NCI-H226 (cell line): ENCODE results near the gene IRF2BP2.
"Not testable (repeated sequence)": the region's sequence is repeated elsewhere in the genome, so short reads cannot be mapped to it uniquely, and the experiment has no call there.

ENCODE experiments used
- DNase-seq: peaks from one replicate; pipeline ENCODE4 v3.0.0-alpha.2; 2015

Gene IRF2BP2

DNA sequence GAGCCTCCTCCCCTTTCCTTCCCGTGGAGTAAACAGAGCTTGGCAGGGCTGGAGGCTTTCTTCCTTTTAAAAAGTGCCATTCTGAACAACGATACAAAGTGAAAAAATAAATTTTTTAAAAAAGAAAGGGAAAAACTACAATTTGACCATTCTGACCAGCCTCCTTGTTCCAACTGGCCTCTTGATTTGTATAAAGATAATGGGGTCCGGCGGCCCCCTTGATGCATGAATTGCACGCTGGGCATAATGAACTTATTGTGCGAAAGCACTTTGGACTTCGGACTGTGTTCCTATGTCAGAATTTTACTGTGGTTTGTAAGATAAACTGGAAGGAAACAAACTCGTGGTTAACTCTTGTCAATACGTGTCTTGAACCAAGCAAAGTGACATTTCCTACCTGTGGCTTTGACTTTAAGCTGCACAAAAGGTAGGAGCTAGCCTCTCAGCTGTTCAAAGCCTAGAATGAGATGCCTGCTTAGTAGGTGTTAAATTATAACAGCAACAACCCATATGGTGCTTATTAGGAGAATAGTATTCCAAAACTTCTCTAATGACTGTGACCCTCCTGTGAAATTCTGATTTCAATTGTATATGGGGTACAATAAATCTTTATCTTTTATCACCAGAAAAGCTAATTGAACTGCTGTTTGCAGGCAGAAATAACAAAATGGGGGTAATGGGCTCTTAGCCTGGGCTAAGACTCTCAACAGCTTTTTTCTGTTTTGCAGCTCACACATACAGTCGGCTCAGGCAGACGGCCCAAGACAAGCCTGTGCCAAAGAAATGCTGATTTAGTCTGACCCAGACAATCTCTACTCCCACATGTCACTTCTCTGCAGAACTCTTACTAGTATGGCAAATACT, 9.3 kb downstream of the IRF2BP2 start:
- no peak for DNase-seq

DNA sequence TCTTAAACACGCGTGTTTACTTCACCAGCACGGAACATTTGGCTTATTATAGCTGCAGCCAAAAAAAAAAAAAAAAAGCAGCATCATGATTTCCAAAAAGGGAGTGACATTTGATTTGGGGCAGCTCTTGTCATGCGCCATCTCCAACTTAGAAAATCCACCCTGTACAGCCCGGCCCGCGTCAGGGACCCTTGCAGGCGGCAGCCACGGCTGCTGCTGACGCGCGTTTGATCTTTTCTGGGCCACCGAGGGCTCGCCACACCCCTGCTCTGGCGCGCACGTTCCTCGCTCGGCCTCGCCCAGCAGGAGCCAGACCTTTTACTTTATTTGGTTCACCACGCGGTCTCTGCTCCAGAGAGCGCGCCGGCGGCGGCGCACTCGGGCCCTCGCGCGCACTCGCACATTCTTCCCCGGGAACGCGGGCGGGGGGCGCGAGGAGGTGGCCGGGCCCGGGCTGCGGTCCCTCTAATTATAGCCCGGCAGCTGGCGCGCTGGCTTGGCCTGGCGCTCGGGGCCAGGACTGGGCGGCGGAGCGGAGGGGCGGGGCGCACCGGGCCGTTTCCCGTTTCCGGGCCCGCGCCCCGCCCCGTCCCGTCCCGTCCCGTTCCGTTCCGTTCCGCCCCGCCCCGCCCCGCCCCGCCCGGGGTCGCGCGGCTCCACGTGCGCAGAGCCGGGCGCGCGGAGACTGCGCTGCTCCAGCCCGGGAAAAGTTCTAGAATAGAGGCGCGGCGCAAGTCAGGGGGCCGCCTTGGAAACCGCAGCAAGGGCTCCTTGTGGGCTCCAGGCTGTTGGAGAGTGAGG, 10.2 kb downstream of the IRF2BP2 start:
- peak; percentile 71 for DNase-seq

DNA sequence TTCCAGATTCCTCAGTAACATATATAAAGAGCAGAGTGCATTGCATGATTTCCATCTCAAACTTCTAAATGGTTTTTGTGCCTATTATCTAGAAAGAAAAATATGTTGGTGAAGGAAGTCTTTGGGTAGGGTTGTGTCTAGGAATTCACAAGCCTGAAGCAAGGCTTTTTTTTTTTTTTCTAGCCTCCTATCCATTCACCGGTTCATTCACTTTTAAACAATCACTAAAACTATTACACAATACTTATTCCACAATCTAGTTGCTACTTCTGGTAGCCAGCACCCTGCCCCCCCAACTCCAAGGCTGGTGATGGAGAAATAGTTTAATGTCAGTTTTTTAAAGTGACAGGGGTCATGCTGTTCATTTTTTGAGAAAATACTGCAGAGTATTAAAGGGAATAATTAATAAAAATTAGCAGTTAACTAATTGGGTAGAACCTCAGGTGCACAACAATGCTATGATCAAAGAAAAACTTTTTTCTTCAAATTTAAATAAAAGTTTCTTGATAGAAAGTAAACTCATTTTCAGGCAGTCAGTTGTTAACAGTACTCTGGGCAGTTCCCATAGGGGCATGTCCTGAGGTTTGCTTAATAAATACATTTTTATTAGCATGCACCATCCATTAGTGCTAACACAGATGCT, 10.9 kb downstream of the IRF2BP2 start:
- no peak for DNase-seq

DNA sequence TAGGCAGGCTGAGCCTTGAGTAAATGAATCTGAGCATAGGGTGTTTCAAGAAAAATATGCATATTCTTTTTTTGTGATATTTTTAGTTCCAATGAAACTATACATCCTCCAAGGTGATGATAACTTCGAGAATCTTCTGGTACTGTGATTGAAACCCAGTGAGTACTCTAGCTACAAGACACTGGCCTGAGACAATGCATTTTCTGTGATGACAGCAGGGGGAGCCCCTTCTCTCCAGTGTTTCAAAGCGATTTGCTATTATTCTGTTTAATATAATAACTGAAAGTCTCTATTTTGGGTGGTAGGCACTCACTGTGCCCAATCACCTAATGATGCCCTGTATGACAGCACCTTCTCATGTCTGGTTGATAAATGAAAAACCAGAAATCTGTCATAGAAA, 12.1 kb downstream of the IRF2BP2 start:
- no peak for DNase-seq

DNA sequence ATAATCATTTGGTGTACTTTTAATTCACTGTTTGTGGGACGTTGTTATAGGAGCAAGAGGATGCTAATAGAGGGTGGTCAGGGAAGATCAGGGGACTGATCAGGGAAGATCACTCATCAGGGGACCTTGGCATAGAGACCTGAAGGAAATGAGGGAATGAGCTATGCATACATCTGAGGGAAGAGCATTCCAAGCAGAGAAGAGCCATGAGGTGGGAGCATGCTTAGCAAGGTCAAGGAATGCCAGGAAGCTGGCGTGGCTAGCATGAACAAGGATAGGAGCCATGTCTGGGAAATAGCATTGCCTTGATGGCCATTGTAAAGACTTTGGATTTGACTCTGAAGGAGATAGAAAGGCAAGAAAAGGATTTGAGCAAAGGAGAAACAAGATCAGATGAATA, 14.1 kb downstream of the IRF2BP2 start:
- no peak for DNase-seq

DNA sequence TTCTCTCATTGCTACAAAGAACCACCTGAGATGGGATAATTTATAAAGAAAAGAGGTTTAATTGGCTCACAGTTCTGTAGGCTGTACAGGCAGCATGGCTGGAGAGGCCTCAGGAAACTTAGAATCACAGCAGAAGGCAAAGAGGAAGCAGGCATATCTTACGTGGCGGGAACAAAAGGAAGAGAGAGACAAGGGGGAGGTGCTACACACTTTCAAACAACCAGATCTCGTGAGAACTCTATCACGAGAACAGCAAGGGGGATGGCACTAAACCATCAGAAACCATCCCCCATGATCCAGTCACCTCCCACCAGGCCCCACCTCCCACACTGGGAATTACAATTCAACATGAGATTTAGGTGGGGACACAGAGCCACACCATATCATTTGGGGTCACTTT, 15.4 kb downstream of the IRF2BP2 start:
- DNase-seq = not testable (repeated sequence)

DNA sequence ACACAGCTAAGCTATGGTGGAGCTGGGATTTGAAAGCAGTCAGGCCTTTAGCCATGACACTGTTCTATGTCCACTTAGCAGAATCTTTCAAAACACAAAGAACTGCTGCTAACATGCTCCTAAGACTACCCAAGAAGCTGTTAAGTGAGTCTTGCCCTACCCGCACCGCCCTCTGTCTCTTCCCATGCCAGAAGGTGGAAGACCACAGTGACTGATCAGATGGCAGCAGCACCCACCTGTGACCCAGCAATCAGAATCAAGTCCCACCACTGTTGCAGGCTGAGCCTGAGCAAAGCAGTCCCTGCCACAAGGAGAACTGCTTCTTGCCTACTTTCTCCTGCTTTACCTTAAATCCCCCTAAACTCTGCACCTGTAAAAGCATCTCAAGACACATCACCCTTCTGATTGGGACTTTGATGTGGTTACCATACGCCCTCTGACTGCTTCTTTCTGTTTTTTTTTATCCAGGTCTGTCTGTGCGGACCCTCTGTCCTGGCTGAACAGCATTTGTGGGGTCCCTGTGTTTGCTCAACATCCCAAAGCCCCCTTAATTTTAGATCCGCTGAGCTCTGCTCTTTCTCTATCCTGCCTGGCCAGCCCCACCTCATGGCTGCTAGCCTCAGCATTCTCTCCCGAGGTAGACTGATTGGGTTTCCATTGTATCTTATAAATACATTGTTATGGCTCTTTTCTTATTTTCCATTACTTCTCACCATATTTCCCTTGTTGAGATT, 16.0 kb downstream of the IRF2BP2 start:
- no peak for DNase-seq

DNA sequence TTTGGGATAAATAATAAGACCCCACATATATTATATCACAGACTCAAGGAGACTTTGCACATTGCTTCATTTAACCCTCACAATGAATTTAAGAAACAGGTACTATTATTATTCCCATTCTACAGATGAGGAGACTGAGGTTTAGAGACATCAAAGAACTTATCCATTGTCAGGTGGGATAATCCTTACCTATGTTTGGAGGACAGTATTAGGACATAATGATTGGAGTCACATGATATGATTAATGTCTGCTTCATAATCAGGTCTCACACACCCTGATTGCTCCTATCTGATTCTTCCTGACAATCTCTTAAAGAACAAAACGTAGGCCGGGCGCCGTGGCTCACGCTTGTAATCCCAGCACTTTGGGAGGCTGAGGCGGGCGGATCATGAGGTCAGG, 16.9 kb downstream of the IRF2BP2 start:
- no peak for DNase-seq

DNA sequence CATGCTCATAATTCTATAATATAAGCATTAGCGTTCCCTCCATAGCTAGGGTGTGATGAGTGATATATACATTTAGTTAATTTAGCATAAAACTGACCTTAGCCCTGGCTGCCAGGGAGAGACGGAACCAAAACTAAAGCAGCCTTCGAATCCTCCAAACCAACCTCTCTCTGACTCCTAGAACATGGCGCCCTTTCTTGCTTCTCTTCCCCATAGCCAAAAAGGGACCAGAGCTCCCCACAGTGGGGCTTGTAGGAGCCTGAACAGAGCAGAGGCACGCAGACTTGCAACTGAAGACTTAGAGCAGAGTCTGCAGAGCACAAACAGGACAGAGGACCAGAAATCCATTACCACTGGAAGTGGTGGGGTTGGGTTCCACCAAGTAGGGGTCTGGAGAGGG, 17.7 kb downstream of the IRF2BP2 start:
- no peak for DNase-seq

DNA sequence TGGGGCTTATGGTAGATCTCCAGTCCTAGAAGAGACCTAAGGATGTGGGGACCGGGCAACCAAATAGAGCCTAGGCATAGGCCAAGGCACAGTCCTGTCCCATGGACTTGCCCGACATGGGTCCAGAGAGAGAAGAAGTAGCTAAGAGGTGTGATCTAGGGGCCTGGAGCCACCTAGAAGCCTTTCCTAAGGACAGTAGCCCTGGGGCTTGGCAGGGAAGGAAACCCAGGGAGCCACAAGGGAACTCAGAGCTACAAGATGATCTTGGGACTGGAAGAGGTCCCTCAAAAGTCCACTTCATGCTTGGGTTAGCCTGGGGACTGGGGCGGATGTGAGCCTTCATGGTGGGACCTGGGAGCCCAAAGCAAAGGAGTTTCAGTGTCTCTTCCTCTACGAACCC, 18.8 kb downstream of the IRF2BP2 start:
- DNase-seq = no peak

DNA sequence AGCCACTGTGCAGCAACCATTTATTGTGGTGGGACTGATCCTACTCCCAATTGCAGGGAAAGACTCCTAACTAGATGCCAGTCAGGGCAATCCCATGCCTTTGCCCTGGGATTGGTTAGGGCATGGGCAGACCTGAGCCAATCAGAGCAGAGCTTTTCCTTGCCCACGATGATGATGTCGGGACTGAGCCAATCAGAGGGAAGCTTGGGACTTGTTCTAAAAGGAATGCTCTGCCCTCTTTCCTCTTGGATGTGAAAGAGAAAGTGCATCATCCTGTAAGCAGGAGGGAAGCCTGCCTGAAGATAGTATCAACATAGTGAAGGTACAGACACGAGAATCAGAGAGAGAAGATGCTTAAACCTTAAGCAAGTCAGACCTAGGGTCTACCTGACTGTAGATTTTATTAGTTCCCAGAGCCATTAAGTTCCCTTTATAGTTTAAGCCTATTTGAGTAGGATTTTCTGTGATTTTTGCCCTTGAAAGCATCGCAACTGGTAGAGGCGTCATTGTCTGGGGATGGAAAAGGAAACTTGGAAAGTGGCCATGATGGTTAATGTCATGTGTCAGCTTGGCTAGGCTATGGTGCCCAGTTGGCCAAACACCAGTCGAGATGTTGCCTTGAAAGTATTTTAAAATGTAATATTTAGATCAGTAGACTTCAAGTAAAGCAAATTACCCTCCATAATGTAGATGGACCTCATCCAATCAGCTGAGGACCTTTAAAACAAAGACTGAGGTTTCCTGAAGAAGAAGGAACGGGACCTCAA, 19.9 kb downstream of the IRF2BP2 start:
- peak; percentile 70 for DNase-seq

DNA sequence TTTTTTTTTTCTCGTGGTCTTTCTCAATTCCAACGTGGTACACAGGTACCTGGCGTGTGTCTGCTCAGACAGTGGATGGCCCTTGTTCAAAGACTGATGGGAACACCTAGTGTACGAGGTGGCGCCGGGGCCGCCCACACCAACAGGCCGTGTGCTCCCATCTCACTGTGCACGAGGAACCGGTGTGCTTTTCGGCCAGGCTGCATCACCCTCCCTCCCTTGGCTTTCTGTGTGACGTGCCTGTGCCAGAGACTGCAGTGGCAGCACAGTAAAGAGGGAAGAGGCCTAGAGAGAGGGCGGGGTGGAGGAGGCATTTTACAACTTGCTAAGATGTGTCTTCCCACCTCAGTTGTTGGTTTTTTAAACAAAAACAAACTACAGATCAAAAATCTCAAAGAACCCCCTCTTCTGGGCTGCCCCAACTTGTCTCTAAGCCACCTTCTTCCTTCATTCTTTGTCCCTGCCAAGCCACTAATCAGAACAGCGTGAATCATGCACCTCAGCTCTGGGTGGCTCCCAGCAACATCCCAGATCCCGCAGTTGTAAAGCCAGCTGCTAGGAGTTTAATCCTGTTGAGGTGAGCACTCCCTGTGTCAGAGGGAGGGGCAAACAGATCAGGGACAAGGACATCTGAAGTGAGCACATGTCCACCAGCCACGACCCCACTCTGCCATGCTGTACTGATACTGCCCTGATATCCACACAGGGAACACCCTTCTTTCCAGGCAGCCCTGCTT, 20.7 kb downstream of the IRF2BP2 start:
- DNase-seq = no peak

DNA sequence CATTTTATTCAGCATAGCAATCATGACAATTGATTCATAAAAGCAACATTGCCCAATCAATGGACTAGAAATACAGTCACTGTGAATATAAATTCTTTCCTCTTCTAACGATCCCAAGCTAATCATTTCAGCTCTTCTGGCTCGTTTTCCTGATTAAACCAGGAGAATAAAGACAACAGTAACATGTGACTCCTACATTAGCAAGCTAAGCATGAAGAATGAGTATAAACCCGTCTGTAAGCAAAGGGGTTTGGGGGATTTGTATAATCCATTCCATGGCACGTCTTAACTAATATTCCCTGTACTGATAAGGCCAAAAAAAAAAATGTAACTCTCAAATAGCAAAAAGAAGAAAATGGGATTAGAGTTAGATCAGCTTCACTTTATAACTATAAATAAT, 21.6 kb downstream of the IRF2BP2 start:
- no peak for DNase-seq

DNA sequence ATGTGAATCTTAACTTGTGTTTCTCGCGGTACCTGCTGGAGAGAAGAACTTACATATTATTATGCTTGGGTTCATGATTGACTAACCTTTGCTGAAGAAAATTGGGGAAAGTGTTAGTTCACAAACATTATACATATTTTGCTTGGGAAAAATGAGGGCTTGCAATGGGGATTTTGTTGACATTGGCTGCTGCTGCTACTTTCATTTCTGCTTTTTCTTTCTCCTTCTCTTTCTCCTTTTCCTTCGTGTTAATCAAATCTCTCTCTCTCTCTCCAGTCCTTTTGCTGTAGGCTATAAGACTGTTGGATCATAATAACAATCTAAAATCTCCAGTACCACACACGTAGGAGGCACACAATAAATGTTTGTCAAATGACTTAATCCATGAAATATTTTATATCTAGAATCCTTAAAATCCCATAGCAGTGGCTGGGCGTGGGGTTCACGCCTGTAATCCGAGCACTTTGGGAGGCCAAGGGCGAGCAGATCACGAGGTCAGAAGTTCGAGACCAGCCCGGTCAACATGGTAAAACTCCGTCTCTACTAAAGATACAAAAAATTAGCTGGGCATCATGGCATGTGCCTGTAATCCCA, 23.0 kb downstream of the IRF2BP2 start:
- DNase-seq = no peak

DNA sequence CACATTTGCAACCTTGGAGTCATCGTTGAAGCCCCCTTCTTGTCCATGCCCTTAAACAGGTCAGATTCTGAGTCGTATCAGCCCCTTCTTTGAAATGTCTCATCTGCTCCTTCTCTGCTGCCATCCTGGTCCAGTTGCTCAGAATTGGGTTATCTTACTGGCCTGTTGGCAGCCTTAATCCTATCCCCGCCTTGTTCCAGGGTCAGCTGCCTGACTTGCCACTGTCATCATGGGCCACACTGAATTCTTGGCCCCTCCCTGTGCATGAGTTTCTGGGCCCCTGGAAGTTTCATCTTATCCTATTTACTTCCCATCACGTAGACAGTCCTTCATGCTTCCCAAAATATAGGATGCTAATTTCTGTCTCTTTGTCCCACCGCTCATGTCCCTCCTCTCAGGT, 23.7 kb downstream of the IRF2BP2 start:
- no peak for DNase-seq

DNA sequence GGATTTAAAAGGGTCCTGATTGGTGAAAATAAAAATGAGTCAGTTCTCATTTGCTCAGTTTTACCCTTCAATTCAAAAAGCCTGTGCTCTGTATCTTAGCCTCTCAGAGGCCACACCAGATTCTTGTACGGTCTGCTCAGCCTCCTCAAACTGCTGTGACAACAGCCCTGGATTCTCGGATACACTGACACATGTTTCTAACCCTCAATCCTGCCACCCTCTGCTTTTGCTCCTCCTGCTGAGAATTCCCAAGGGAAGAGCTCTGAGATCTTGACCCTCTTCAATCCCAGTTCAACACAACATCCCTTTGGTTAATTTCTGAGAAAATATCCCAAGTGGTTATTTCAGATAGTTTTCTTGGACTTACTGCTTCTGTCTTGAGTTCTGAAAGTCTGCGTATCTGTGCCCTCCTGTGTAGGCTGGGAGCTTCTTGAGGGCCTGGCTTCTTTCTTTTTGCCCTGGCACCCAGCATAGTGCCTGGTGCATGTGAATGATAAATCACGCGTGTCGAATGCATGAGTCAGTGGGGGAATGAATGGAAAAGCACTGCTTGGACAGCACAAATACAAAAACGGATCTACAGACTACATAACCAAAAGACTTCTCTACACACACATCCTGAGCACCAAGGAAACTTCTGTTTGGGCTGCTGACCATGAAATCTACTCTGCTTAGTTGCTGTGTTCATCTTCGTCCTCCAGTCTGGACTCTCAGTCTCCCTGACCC, 24.5 kb downstream of the IRF2BP2 start:
- DNase-seq = no peak

DNA sequence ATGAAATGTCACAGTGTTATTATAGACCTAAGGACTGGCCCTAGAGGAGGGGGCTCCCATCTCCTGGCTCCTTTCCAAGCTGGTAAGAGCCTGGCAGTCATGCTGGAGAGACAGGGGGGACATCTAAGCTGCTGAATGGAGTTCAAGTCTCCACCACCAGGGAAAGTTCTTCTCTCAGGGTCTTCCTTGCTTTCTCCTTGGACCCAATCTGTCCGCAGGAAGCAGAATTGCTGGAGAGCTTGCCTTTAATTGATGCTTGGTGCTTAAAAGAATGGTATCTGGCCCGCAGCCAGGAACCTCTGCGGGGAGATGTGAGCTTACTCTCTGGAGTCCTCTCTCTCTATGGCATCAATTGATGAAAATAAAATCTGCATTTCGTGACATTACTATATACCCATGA, 25.1 kb downstream of the IRF2BP2 start:
- DNase-seq = no peak

DNA sequence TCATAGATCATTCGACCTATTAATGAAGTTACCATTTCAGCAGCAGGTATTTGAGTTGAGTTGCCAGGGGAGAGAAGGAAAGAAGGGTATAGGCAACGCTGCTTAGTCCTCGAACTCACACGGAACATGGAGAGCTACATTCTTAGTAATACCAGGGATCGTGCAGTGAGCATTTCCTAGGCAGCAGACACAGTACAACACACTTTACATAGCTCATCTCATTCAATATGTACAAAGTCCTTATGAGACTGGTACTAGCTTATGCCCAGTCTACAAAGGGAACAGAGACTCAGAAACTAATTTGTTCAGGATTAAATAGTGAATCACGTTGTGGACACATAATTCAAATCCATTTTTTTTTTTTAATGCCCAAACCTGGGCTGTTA, 25.6 kb downstream of the IRF2BP2 start:
- no peak for DNase-seq

DNA sequence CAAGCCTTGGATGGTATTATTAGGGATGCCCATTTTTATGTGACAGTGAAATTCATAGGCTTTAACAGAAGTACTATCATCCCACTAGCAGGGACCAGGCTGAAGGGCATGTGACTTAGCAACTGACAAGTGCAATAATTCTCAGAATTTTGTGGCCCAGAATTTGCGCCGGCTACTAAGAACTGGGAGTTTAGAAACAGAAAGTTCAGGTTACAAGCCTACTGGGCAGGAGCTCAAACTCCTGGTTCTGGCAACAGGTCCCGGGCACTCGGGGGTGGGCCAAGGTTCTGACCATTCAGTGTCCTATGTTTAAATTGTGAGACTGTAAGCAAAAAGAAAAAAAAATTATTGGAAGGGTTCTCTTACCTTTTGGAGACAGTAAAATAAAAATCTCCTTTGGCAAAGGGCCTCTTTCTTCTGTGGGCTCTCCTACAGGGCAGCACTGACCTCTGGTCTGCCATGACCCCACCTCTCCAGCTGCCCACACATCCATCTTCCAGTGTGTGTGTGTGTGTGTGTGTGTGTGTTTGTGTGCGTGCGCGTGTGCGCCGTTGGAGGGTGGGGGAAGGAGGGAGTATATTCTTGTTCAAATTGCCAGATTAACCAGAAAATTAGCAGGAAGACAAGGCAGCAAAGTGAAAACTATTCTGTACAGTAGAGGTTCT, 26.1 kb downstream of the IRF2BP2 start:
- no peak for DNase-seq
